HG02884 (cell line): ENCODE results near the gene CACNA1S.

Experiments used
- ATAC-seq: cut with Tn5 transposase; IDR thresholded peaks from one replicate; pipeline ENCODE4 v1.9.1; 2021; ENCODE audit warnings: mild to moderate bottlenecking, moderate library complexity; ENCODE audit not compliant: unreplicated experiment

The CACNA1S gene

DNA sequence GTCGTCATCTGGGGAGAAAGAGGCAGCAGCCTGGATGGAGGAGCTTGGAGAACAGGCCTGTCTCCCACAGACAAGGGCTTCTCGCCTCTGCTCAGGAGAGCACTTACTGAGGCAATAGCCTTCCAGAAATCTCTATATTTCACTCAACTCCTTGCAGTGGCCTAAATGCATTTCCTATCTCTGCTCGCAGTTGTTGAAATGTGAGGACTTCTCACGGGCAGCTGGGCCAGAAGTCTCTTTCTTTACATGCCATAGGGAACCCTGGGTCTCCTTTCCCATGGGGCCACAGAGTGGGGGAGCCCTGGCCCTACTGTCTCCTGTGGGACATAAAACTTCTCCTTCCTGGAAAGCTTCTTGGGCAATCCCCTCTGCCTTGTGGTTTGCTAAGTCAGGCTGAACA, 45.2 kb downstream of the CACNA1S start:
- ATAC-seq: no peak

DNA sequence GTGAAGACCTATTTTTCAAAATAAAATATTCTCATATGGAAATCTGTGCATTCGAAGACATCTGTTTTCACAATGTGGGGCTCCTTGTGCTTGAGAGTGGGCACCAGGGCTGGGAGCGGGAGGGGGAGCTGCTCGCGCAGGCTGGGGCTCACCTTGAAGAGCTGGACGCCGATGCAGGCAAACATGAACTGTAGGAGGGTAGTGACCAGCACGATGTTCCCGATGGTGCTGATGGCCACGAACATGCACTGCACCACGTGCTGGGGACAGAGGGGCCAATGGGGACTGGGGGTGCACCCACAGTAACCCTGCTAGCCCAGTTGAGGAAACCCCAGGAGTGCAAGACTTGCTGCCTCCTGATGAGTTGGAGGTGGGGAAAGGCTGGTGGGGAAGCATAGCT, 46.5 kb downstream of the CACNA1S start:
- no peak for ATAC-seq

GRCh38 chr1:201064806-201065205, 47.4 kb downstream of the CACNA1S start:
- no peak for ATAC-seq

- no peak for ATAC-seq
Measured at GRCh38 chr1:201063145-201063544, 49.1 kb downstream of the CACNA1S start.

DNA sequence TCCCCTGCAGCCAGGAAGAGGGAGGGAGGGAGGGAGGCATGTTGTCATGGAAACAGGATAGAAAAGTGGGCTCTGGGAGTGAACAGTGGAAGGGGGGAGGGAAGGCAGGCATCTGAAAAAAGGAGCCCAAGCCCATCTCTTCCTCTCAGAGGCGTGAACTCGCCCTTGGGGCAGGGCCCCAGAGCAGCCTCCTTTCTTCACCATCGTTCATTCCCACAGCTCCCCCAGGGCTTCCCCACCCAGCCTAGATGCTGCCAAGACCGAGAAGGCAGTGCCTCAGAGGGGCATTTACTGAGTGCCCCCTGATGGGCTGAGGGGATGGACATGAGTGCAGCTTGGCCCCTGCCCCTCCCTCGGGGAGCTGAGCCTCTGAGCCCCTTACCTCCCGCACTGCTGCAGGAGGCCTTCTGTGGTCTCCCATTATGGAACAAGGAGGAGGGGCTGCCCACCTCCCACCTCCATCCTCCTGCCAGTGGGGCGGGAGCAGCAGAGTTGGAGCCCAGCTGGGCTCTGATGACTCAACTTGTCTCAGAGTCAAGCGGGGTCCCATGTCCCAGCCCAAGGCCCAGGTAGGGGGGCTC, 49.6 kb downstream of the CACNA1S start:
- no peak for ATAC-seq

- ATAC-seq: no peak
Measured at GRCh38 chr1:201061886-201062285, 50.3 kb downstream of the CACNA1S start.

GRCh38 chr1:201061049-201061448, 51.2 kb downstream of the CACNA1S start:
- no peak for ATAC-seq

GRCh38 chr1:201060586-201060985, 51.6 kb downstream of the CACNA1S start:
- ATAC-seq: no peak

- ATAC-seq: no peak
Measured at GRCh38 chr1:201059871-201060555, 52.2 kb downstream of the CACNA1S start.

DNA sequence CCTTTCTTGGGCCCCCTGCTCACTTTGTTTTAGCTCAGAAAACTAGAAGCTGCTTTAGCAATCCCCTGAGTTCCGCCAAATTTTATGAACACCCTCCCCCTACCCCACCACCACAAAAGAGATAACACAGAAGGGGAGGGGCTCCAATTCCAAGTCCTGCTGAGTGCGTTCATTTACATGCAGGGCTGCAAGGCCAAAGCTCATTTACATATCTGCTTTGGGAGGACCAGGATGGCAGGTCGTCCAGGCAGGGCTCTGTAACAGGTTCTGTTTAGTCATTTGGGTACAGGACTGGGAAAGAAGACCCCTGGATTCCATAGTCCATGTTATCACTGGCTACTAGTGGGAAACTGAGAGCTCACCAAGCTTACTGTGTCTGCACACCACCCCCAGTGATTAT, 52.8 kb downstream of the CACNA1S start:
- ATAC-seq: no peak

DNA sequence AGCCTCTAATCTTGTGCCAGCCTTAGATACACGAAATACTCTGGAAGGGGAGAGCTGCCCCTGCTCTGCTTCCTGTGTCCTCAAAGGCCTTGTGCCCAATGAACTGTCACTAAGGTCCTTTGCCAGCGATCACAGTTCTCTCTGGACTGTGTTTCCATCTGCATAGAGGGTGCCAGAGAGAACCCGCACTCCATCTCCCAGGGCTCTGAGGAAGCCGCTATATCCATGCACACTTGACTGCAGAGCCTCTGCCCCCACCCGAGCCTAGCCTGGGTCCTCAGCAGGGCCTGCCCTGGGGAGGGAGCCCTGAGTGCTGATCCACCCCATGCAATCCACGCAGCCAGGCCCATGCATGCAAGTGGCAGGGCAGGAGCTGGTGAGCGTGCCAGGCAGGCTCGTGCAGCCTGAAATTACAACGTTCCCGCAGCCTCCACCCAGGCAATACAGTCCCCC, 58.1 kb downstream of the CACNA1S start:
- ATAC-seq: no peak

DNA sequence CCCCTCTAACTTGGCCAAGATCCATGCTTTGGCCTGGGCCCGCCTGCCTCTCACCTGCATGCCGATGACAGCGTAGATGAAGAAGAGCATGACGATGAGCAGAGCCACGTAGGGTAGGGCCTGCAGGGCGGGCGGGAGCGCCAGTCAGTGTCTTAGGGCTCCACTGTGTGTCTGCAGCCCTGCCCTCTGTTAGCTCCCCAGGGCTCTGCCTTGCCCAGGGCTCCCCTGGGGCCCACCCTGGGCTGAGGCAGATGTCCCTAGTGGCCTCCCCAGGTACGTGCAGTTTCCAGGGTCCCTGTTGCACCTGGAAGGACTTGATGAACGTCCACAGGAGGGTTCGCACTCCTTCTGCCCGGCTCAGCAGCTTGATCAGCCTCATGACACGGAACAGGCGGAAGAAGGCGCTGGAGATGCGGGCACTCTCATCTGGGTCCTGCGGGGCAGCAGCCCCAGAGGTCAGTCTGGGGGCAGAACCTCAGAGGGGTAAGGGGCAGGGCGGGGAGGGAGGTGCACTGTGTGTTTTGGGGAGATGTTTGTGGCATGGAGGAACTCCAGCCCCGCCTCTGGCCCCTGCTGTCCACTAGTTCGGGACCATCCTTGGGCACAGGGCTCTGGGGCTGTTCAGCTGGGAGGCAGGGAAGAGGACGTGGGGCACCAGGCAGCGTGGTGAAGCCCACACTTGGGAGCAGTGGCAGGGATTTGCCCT, 58.9 kb downstream of the CACNA1S start:
- no peak for ATAC-seq

DNA sequence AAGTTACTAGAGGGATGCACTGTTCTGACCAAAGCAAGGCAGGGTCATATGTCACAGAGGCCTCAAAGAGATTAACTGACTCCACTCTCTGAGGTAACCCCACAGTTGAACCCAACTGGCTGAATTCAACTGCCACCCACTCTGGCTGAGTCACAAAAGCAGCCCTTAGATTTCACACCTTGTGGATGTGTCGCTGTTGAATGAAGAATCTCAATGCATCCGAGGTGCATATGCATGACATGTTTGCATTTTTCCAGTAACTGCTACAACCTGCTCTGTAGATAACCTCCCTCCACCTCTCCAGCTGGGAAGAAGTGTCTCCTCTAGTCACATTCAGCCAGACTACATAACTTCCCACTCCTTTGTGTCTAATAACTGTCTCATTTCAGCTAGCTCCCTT, 60.8 kb downstream of the CACNA1S start:
- no peak for ATAC-seq

GRCh38 chr1:201050515-201051277, 61.5 kb downstream of the CACNA1S start:
- no peak for ATAC-seq

- ATAC-seq: no peak
Measured at GRCh38 chr1:201049248-201049831, 62.9 kb downstream of the CACNA1S start.

- ATAC-seq: no peak
Measured at GRCh38 chr1:201048521-201048920, 63.7 kb downstream of the CACNA1S start.

- no peak for ATAC-seq
Measured at GRCh38 chr1:201044119-201044518, 68.1 kb downstream of the CACNA1S start.

DNA sequence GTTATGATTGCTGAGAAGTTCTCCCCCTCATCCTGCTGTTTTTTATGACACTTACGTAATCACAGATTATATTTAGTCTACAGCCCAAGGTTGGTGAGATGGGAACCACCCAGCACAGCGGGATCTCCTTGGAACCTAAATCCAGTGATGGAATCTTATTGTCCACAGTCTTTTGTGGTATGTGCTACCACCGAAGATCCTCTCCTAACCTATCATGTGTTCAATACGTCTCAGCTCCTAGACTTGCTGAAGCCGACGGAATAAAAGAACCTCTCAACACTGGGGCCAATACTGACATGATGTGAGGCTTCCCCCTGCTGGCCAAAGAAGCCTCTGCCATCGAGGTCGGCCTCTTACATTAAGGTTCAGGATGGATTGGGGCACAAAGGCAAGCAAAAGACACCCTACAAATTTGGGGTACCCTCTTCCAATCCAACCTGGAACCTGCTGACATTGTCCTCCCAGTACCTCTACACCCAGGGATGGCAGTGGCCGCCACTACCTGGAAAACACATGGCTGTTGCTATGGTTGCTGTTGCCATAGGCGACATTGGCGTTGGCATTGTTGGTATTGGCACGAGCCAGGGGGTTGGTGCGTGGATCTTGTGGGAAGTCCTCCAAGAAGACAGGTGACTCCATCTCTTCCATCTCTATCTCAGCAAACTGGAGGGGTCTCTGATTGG, 69.3 kb downstream of the CACNA1S start:
- ATAC-seq: peak; percentile 72

- ATAC-seq: no peak
Measured at GRCh38 chr1:201041011-201041410, 71.2 kb downstream of the CACNA1S start.

DNA sequence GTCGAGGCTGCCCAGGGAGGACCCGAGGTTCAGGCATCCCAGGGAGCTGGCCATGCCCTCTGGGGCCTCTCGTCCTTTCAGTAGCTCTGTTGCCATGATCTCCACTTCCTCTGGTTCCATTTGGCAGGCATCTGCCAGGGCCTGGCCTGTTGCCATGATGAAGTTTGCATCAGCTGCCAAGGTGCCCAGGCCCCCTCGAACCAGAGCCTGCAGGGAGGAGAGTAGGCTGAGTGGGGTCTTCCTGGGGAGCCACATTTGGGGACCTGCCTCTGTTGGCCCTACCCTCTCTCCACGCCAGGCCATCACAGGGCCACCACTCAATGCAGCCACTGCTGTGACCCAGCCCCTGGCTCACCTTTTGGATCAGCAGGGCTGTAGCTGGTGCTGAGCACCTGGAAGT, 72.3 kb downstream of the CACNA1S start:
- ATAC-seq: no peak

DNA sequence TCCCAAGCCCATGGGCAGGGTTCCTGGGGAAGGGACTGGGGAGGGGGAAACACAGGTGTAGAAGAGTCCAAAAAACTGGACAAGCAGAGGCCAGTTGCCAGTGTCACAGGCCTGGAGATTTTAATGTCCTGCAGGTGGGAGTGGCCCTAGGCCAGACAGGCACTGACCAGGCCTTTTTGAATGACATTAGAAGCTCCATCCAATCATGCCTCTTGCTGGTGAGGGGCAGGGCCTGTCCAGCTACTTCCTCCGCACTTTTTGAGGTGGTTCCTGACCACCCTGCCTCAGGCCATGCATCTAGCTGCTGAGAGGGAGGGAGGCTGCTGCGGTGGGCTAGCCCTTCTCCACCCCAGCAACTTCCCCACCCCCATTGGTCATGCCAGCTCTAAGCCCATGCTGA, 72.8 kb downstream of the CACNA1S start:
- ATAC-seq: no peak
